SK-N-SH (cell line): ENCODE results near the gene LRRC59. TPM values are rescaled to one million over a fixed set of nuclear protein-coding genes. Genes with fewer than 3 reads are reported as not detected.

ENCODE experiments used
- CTCF ChIA-PET: fragments of 300-600, 350-600 bp; formaldehyde crosslinking; extraction: SDS; loops from one replicate; lab custom pipeline; 2021; lab: Yijun Ruan, JAX
- POLR2A ChIA-PET: fragments of 350-600 bp; sonication (Branson Sonifier 250); formaldehyde crosslinking; extraction: SDS; loops from one replicate; lab custom pipeline; 2020; ENCODE audit warnings: antibody characterized with exemption, inconsistent platforms; lab: Yijun Ruan, JAX
- DNase-seq: peaks from one replicate; pipeline ENCODE4 v3.0.0; 2012
- H2AFZ ChIP-seq: fragments of 200-600 bp; sonication (generic); 2 replicates; pipeline ENCODE4 v1.8.1; 2016; ENCODE audit warnings: antibody characterized with exemption, mild to moderate bottlenecking, low read depth
- H3F3A ChIP-seq: fragments of 200-600 bp; sonication (generic); replicated peaks from 2 replicates; pipeline ENCODE3; 2016; ENCODE audit warnings: antibody characterized with exemption, mild to moderate bottlenecking; ENCODE audit not compliant: insufficient read depth
- H3K27ac ChIP-seq, 2 experiments: fragments of 200-500 bp in 1 of 2; fragments of 200-600 bp in 1 of 2; sonication (Bioruptor generic) in 1 of 2; sonication (generic), shearing (Covaris generic) in 1 of 2; 2 replicates each; pipeline versions ENCODE4 v1.5.1 to v1.6.1; 2014 to 2016; ENCODE audit warnings: low read depth in 2 of 2, inconsistent platforms in 1 of 2, low read length in 1 of 2, mild to moderate bottlenecking in 1 of 2, mixed read lengths in 1 of 2
- H3K27me3 ChIP-seq: fragments of 200-600 bp; sonication (generic), shearing (Covaris generic); 2 replicates; pipeline ENCODE4 v1.6.1; 2016; ENCODE audit warnings: mixed run types; ENCODE audit not compliant: insufficient read depth
- H3K36me3 ChIP-seq, 2 experiments: fragments of 200-500 bp in 1 of 2; fragments of 200-600 bp in 1 of 2; sonication (Bioruptor generic) in 1 of 2; sonication (generic) in 1 of 2; replicated peaks in 1 of 2; 2 replicates each; pipeline versions ENCODE3 to v1.5.1; 2014 to 2016; ENCODE audit warnings: low read length in 1 of 2, mild to moderate bottlenecking in 1 of 2; ENCODE audit not compliant: insufficient read depth in 2 of 2, control insufficient read depth in 1 of 2
- H3K4me1 ChIP-seq, 2 experiments: fragments of 200-500 bp in 1 of 2; fragments of 200-600 bp in 1 of 2; sonication (Bioruptor generic) in 1 of 2; sonication (generic), shearing (Covaris generic) in 1 of 2; 2 replicates each; pipeline versions ENCODE4 v1.5.1 to v1.6.1; 2014 to 2016; ENCODE audit warnings: low read depth in 1 of 2, low read length in 1 of 2, mixed run types in 1 of 2; ENCODE audit not compliant: insufficient read depth in 2 of 2, control insufficient read depth in 1 of 2
- H3K4me2 ChIP-seq: fragments of 200-600 bp; sonication (generic), shearing (Covaris generic); 2 replicates; pipeline ENCODE4 v1.6.1; 2017; ENCODE audit warnings: mixed run types
- H3K4me3 ChIP-seq, 2 experiments: fragments of 200-500 bp in 1 of 2; fragments of 200-600 bp in 1 of 2; sonication (Bioruptor generic) in 1 of 2; sonication (generic), shearing (Covaris generic) in 1 of 2; 2 replicates each; pipeline versions ENCODE4 v1.5.1 to v1.8.1; 2014 to 2016; ENCODE audit warnings: low read depth in 2 of 2, inconsistent platforms in 1 of 2, low read length in 1 of 2, mild to moderate bottlenecking in 1 of 2, mixed read lengths in 1 of 2, moderate library complexity in 1 of 2
- H3K79me2 ChIP-seq: fragments of 200-600 bp; sonication (generic); 2 replicates; pipeline ENCODE4 v1.8.1; 2017; ENCODE audit warnings: mild to moderate bottlenecking; ENCODE audit not compliant: insufficient read depth
- H3K9ac ChIP-seq: fragments of 200-600 bp; sonication (generic); 2 replicates; pipeline ENCODE4 v1.6.1; 2017; ENCODE audit warnings: mixed run types
- H3K9me2 ChIP-seq: fragments of 200-600 bp; sonication (generic); 2 replicates; pipeline ENCODE4 v1.6.1; 2017; ENCODE audit warnings: mixed run types
- H3K9me3 ChIP-seq: fragments of 200-600 bp; sonication (generic); 2 replicates; pipeline ENCODE4 v1.6.1; 2017; ENCODE audit warnings: mixed run types, mild to moderate bottlenecking, moderate library complexity
- H4K20me1 ChIP-seq: fragments of 200-600 bp; sonication (generic); 2 replicates; pipeline ENCODE4 v1.6.1; 2017; ENCODE audit warnings: mild to moderate bottlenecking, mixed run types; ENCODE audit not compliant: insufficient read depth
- FOSL2 ChIP-seq: IDR thresholded peaks from 2 replicates; pipeline ENCODE4 v1.4.0; 2012; ENCODE audit warnings: low read depth, mild to moderate bottlenecking, moderate library complexity, borderline replicate concordance
- FOXJ3 ChIP-seq: sonication (generic); formaldehyde crosslinking; IDR thresholded peaks from 2 replicates; pipeline ENCODE4 v1.5.1; 2020; ENCODE audit warnings: mild to moderate bottlenecking, missing genetic modification reagents
- GABPA ChIP-seq: IDR thresholded peaks from 2 replicates; pipeline ENCODE4 v1.4.0; 2012; ENCODE audit warnings: low read depth, mild to moderate bottlenecking
- GATA2 ChIP-seq: sonication (generic); formaldehyde crosslinking; IDR thresholded peaks from 2 replicates; pipeline ENCODE4 v1.5.0; 2020; ENCODE audit warnings: mild to moderate bottlenecking, missing genetic modification reagents
- JUND ChIP-seq: IDR thresholded peaks from 2 replicates; pipeline ENCODE4 v1.4.0; 2012
- MEF2A ChIP-seq: IDR thresholded peaks from 2 replicates; pipeline ENCODE4 v1.4.0; 2012; ENCODE audit warnings: low read depth, borderline replicate concordance
- NFIC ChIP-seq: IDR thresholded peaks from 2 replicates; pipeline ENCODE4 v1.4.0; 2012; ENCODE audit warnings: borderline replicate concordance
- NRF1 ChIP-seq: IDR thresholded peaks from 2 replicates; pipeline ENCODE4 v1.6.1; 2012; ENCODE audit warnings: low read depth, mild to moderate bottlenecking, low read length
- RXRA ChIP-seq: IDR thresholded peaks from 2 replicates; pipeline ENCODE4 v1.4.0; 2012; ENCODE audit warnings: low read depth, mild to moderate bottlenecking, borderline replicate concordance
- SIN3A ChIP-seq: IDR thresholded peaks from 2 replicates; pipeline ENCODE4 v1.6.1; 2012; ENCODE audit warnings: low read depth, mild to moderate bottlenecking, low read length, moderate library complexity, borderline replicate concordance
- WGBS: methylation state at CpG from one replicate; pipeline ENCODE4 v1.1.6; 2017; ENCODE audit warnings: low lambda C conversion rate; 5-methylcytosine and 5-hydroxymethylcytosine counted together
- polyA plus RNA-seq, 3 experiments: library from polyadenylated mRNA; depleted of rRNA; stranded (reverse); fragments of >200 nt; gene quantifications; 2 replicates each; pipeline ENCODE4 v1.2.3, GENCODE V29; 2012
- TF ChIP-seq, protein P1 (sequence below): IDR thresholded peaks from 2 replicates; pipeline ENCODE4 v1.4.0; 2012; ENCODE audit warnings: low read depth, borderline replicate concordance
- TF ChIP-seq, protein P2 (sequence below): IDR thresholded peaks from 2 replicates; pipeline ENCODE4 v1.6.1; 2012; ENCODE audit warnings: mild to moderate bottlenecking, low read depth, low read length, moderate library complexity
- TF ChIP-seq, protein P3 (sequence below): IDR thresholded peaks from 2 replicates; pipeline ENCODE4; 2012
- TF ChIP-seq, protein P4 (sequence below): fragments of 200-600 bp; sonication (generic); IDR thresholded peaks from 2 replicates; pipeline ENCODE4 v1.6.1; 2017; ENCODE audit warnings: antibody characterized with exemption, mild to moderate bottlenecking, moderate library complexity
- TF ChIP-seq, protein P5 (sequence below): fragments of 150-350 bp; IDR thresholded peaks from 2 replicates; pipeline ENCODE4 v1.6.1; 2016; ENCODE audit warnings: mild to moderate bottlenecking, low read depth, low read length

The LRRC59 gene
- polyA plus RNA-seq, 1 of the 3 experiments (the other 2 are of a cell fraction): 137 TPM

DNA sequence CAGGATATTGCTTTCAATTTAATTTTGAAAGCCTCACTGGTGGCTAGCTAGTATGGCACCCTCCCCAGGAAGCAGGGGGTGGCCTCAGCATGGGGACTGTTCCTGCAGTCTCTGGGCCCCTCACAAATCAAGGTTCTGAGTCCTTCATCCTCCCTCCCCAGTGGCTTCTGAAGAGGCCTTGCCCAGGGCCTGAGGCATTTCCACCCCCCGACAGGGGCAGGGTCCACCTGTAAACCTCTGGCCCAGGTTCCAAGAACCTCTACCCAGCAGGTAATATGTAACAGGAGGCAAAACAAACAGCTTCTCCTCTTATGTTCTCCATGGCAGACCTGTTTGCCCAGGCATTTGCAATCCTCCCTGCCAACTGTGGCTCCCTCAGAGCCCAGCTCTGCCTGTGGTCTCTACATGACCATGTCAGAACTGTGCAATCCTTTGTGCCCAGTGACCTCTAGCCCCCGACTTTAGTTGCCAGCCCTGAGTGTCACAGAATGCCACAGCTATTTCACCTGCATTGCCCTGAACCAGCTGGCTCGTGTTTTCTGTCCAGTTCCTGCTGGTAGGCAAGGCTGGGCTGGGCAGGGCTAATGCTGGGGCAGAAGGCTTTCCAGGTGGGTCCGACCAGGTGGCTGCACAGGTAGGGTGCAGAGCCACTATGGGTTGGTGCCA is 43.0 kb upstream of the LRRC59 start:
- ChIA-PET CTCF (interaction anchor here (0.9 to 3.1 kb wide), 4 partner anchors 10 to 106 kb away, joined by 3 to 10 read pairs (median 4); partner anchors contain the start of gene LRRC59), POLR2A (interaction anchor here (0.6 kb wide), 1 partner anchor 156 kb away, joined by 3 read pairs; no protein-coding TSS in a partner anchor)

DNA sequence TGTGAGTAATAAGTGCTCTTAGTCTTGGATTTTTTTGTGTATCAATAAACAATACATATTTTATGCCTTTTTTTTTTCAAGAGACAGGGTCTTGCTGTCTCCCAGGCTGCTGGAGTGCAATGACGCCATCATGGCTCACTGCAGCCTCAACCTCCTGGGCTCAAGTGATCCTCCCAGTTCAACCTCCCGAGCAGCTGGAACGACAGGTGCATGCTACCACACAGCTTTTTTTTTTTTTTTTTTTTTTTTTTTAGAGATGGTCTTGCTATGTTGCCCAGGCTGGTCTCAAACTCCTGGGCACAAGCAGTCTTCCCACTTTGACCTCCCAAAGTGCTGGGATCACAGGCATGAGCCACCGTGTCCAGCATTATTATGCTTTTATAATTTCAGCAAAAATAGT is 41.7 kb upstream of the LRRC59 start:
- ChIA-PET POLR2A (no interaction called here), CTCF (interaction anchor here (1.8 kb wide), 1 partner anchor 14 kb away, joined by 4 read pairs; no protein-coding TSS in a partner anchor)
- no peak for DNase-seq
- Histone ChIP-seq H3K9me2 (no peaks in the 10 kb centered on the region), H3K27me3 (no peaks in the 10 kb centered on the region), H3F3A (peaks cover 3% of the 10 kb centered on the region)
- no peak for TF ChIP-seq MEF2A
- no peak for TF ChIP-seq NFIC
- TF ChIP-seq, protein P1, sequence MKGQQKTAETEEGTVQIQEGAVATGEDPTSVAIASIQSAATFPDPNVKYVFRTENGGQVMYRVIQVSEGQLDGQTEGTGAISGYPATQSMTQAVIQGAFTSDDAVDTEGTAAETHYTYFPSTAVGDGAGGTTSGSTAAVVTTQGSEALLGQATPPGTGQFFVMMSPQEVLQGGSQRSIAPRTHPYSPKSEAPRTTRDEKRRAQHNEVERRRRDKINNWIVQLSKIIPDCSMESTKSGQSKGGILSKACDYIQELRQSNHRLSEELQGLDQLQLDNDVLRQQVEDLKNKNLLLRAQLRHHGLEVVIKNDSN: no peak
- TF ChIP-seq GATA2 (CRISPR knock-in tag): no peak
- no peak for TF ChIP-seq GABPA
- TF ChIP-seq JUND: no peak
- no peak for TF ChIP-seq FOSL2
- TF ChIP-seq, protein P2, sequence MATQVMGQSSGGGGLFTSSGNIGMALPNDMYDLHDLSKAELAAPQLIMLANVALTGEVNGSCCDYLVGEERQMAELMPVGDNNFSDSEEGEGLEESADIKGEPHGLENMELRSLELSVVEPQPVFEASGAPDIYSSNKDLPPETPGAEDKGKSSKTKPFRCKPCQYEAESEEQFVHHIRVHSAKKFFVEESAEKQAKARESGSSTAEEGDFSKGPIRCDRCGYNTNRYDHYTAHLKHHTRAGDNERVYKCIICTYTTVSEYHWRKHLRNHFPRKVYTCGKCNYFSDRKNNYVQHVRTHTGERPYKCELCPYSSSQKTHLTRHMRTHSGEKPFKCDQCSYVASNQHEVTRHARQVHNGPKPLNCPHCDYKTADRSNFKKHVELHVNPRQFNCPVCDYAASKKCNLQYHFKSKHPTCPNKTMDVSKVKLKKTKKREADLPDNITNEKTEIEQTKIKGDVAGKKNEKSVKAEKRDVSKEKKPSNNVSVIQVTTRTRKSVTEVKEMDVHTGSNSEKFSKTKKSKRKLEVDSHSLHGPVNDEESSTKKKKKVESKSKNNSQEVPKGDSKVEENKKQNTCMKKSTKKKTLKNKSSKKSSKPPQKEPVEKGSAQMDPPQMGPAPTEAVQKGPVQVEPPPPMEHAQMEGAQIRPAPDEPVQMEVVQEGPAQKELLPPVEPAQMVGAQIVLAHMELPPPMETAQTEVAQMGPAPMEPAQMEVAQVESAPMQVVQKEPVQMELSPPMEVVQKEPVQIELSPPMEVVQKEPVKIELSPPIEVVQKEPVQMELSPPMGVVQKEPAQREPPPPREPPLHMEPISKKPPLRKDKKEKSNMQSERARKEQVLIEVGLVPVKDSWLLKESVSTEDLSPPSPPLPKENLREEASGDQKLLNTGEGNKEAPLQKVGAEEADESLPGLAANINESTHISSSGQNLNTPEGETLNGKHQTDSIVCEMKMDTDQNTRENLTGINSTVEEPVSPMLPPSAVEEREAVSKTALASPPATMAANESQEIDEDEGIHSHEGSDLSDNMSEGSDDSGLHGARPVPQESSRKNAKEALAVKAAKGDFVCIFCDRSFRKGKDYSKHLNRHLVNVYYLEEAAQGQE: no peak
- TF ChIP-seq SIN3A: no peak
- TF ChIP-seq, protein P3, sequence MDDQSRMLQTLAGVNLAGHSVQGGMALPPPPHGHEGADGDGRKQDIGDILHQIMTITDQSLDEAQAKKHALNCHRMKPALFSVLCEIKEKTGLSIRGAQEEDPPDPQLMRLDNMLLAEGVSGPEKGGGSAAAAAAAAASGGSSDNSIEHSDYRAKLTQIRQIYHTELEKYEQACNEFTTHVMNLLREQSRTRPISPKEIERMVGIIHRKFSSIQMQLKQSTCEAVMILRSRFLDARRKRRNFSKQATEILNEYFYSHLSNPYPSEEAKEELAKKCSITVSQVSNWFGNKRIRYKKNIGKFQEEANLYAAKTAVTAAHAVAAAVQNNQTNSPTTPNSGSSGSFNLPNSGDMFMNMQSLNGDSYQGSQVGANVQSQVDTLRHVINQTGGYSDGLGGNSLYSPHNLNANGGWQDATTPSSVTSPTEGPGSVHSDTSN: no peak
- TF ChIP-seq, protein P4, sequence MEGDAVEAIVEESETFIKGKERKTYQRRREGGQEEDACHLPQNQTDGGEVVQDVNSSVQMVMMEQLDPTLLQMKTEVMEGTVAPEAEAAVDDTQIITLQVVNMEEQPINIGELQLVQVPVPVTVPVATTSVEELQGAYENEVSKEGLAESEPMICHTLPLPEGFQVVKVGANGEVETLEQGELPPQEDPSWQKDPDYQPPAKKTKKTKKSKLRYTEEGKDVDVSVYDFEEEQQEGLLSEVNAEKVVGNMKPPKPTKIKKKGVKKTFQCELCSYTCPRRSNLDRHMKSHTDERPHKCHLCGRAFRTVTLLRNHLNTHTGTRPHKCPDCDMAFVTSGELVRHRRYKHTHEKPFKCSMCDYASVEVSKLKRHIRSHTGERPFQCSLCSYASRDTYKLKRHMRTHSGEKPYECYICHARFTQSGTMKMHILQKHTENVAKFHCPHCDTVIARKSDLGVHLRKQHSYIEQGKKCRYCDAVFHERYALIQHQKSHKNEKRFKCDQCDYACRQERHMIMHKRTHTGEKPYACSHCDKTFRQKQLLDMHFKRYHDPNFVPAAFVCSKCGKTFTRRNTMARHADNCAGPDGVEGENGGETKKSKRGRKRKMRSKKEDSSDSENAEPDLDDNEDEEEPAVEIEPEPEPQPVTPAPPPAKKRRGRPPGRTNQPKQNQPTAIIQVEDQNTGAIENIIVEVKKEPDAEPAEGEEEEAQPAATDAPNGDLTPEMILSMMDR: no peak
- TF ChIP-seq, all 33 proteins: peak for 0
- H3K4me1 ChIP-seq: peaks cover 0 to 10% of the 10 kb centered on the region in 2 experiments; a peak in 1 of 4 replicates
- no peak overlapping the region for H3K4me2 ChIP-seq
- no peaks in the 10 kb centered on the region for H3K36me3 ChIP-seq
- H3K9ac ChIP-seq: no peak overlapping the region
- H3K9me3 ChIP-seq: no peaks in the 10 kb centered on the region
- peaks cover 9% of the 10 kb centered on the region; the same call in 1 of the 2 replicates for H4K20me1 ChIP-seq
- 95% methylated on average over 4 of the region's 4 CpGs for WGBS
- H3K79me2 ChIP-seq: peaks cover 9% of the 10 kb centered on the region; the same call in 1 of the 2 replicates
- no peak overlapping the region for H3K4me3 ChIP-seq
- H2AFZ ChIP-seq: no peak overlapping the region
- no peak overlapping the region for H3K27ac ChIP-seq

More for the DNA sequence above, 43.0 kb upstream of the LRRC59 start:
- Histone ChIP-seq H4K20me1 (peaks cover 9% of the 10 kb centered on the region; the same call in 1 of the 2 replicates), H3K79me2 (peaks cover 9% of the 10 kb centered on the region; the same call in 1 of the 2 replicates), H3K4me3 (no peak overlapping the region), H3F3A (peaks cover 3% of the 10 kb centered on the region), H3K4me1 (peaks cover 0 to 10% of the 10 kb centered on the region in 2 experiments; a peak in 1 of 4 replicates), H3K27me3 (no peaks in the 10 kb centered on the region)
- 78% methylated on average over 4 of the region's 4 CpGs for WGBS
- DNase-seq: no peak
- no peak for TF ChIP-seq FOXJ3 (CRISPR knock-in tag)
- no peak for TF ChIP-seq NFIC
- no peak for TF ChIP-seq NRF1
- no peak for TF ChIP-seq RXRA
- TF ChIP-seq, protein P5, sequence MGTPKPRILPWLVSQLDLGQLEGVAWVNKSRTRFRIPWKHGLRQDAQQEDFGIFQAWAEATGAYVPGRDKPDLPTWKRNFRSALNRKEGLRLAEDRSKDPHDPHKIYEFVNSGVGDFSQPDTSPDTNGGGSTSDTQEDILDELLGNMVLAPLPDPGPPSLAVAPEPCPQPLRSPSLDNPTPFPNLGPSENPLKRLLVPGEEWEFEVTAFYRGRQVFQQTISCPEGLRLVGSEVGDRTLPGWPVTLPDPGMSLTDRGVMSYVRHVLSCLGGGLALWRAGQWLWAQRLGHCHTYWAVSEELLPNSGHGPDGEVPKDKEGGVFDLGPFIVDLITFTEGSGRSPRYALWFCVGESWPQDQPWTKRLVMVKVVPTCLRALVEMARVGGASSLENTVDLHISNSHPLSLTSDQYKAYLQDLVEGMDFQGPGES: no peak
- TF ChIP-seq JUND: no peak
- TF ChIP-seq, all 33 proteins: peak for 0
- no peak overlapping the region for H3K9ac ChIP-seq
- H3K9me3 ChIP-seq: no peaks in the 10 kb centered on the region
- no peaks in the 10 kb centered on the region for H3K36me3 ChIP-seq
- H2AFZ ChIP-seq: no peak overlapping the region
- H3K4me2 ChIP-seq: no peak overlapping the region
- no peaks in the 10 kb centered on the region for H3K9me2 ChIP-seq
- no peak overlapping the region for H3K27ac ChIP-seq
